ENCODE data around the gene HIVEP3.

- TF ChIP-seq POLR2A (IDR thresholded peaks at IDR 0.05; ENCODE audit: low read depth, low read length), result peak; percentile 85
- peak; percentile 75; the same call in 1 of the 2 replicates for TF ChIP-seq POLR2AphosphoS5 (IDR thresholded peaks at IDR 0.05; ENCODE audit: low read depth, low read length)
- peak; percentile 51; the same call in 1 of the 2 replicates for TF ChIP-seq TAF1 (IDR thresholded peaks at IDR 0.05; ENCODE audit: low read depth, low read length)
- TF ChIP-seq PAX5 (IDR thresholded peaks at IDR 0.05; ENCODE audit: insufficient read depth, low read length, severe bottlenecking), result no peak
Measured at GRCh38 chr1:41919764-41920397, 1.2 kb upstream of the HIVEP3 start.

Measured in GM12891 (cell line).